Measurements from ENCODE around the gene EXOC4.
"Not testable (repeated sequence)": the region's sequence is repeated elsewhere in the genome, so short reads cannot be mapped to it uniquely, and the experiment has no call there.

Gene EXOC4

GRCh38 chr7:133313575-133313974 lies 60.7 kb downstream of the EXOC4 start:
- DNase-seq (ENCODE audit: low read depth in 4 of 4, low spot score in 1 of 4) = no peak

GRCh38 chr7:133314084-133314483 lies 61.2 kb downstream of the EXOC4 start:
- no peak for DNase-seq (ENCODE audit: low read depth in 4 of 4, low spot score in 1 of 4)

GRCh38 chr7:133315332-133316040 lies 62.6 kb downstream of the EXOC4 start:
- DNase-seq (ENCODE audit: low read depth in 4 of 4, low spot score in 1 of 4) = no peak

- DNase-seq (ENCODE audit: low read depth in 4 of 4, low spot score in 1 of 4) = no peak
Observed at GRCh38 chr7:133319842-133320241, 67.0 kb downstream of the EXOC4 start.

GRCh38 chr7:133320891-133321290 lies 68.0 kb downstream of the EXOC4 start:
- no peak for DNase-seq (ENCODE audit: low read depth in 4 of 4, low spot score in 1 of 4)

GRCh38 chr7:133321366-133321765 lies 68.5 kb downstream of the EXOC4 start:
- DNase-seq (ENCODE audit: low read depth in 4 of 4, low spot score in 1 of 4) = not testable (repeated sequence)

GRCh38 chr7:133326745-133327144 lies 73.9 kb downstream of the EXOC4 start:
- DNase-seq (ENCODE audit: low read depth in 4 of 4, low spot score in 1 of 4) = not testable (repeated sequence)

- not testable (repeated sequence) for DNase-seq (ENCODE audit: low read depth in 4 of 4, low spot score in 1 of 4)
Observed at GRCh38 chr7:133328021-133328420, 75.1 kb downstream of the EXOC4 start.

GRCh38 chr7:133330085-133330484 lies 77.2 kb downstream of the EXOC4 start:
- no peak for DNase-seq (ENCODE audit: low read depth in 4 of 4, low spot score in 1 of 4)

GRCh38 chr7:133331861-133332260 lies 79.0 kb downstream of the EXOC4 start:
- no peak for DNase-seq (ENCODE audit: low read depth in 4 of 4, low spot score in 1 of 4)

- no peak for DNase-seq (ENCODE audit: low read depth in 4 of 4, low spot score in 1 of 4)
Observed at GRCh38 chr7:133339772-133340171, 86.9 kb downstream of the EXOC4 start.

- DNase-seq (ENCODE audit: low read depth in 4 of 4, low spot score in 1 of 4) = no peak
Observed at GRCh38 chr7:133344275-133344674, 91.4 kb downstream of the EXOC4 start.

- DNase-seq (ENCODE audit: low read depth in 4 of 4, low spot score in 1 of 4) = no peak
Observed at GRCh38 chr7:133345690-133346421, 93.0 kb downstream of the EXOC4 start.

GRCh38 chr7:133348250-133348649 lies 95.4 kb downstream of the EXOC4 start:
- no peak for DNase-seq (ENCODE audit: low read depth in 4 of 4, low spot score in 1 of 4)

- no peak for DNase-seq (ENCODE audit: low read depth in 4 of 4, low spot score in 1 of 4)
Observed at GRCh38 chr7:133349101-133349500, 96.2 kb downstream of the EXOC4 start.

GRCh38 chr7:133352430-133352829 lies 99.6 kb downstream of the EXOC4 start:
- no peak for DNase-seq (ENCODE audit: low read depth in 4 of 4, low spot score in 1 of 4)

- no peak for DNase-seq (ENCODE audit: low read depth in 4 of 4, low spot score in 1 of 4)
Observed at GRCh38 chr7:133353775-133354174, 100.9 kb downstream of the EXOC4 start.

GRCh38 chr7:133354546-133355324 lies 101.9 kb downstream of the EXOC4 start:
- no peak for DNase-seq (ENCODE audit: low read depth in 4 of 4, low spot score in 1 of 4)

GRCh38 chr7:133355325-133355708 lies 102.4 kb downstream of the EXOC4 start:
- no peak for DNase-seq (ENCODE audit: low read depth in 4 of 4, low spot score in 1 of 4)

- no peak for DNase-seq (ENCODE audit: low read depth in 4 of 4, low spot score in 1 of 4)
Observed at GRCh38 chr7:133355822-133356221, 102.9 kb downstream of the EXOC4 start.

GRCh38 chr7:133358708-133359107 lies 105.8 kb downstream of the EXOC4 start:
- DNase-seq (ENCODE audit: low read depth in 4 of 4, low spot score in 1 of 4) = no peak

GRCh38 chr7:133359449-133359848 lies 106.6 kb downstream of the EXOC4 start:
- DNase-seq (ENCODE audit: low read depth in 4 of 4, low spot score in 1 of 4) = no peak

Measured in stimulated activated CD4-positive, alpha-beta T cell treated with anti-CD3 and anti-CD28 coated beads, Interleukin-1b, Interleukin-23, amount 100 ng/mL, for 24 hours (primary cell).